Measurements from ENCODE around the gene ZNF670. TPM values are rescaled to one million over a fixed set of nuclear protein-coding genes. Genes with fewer than 3 reads are reported as not detected.
"Not testable (repeated sequence)": the region's sequence is repeated elsewhere in the genome, so short reads cannot be mapped to it uniquely, and the experiment has no call there.

The ZNF670 gene
- total RNA-seq, 1 donor from 2014 or later = 2.7 TPM

DNA sequence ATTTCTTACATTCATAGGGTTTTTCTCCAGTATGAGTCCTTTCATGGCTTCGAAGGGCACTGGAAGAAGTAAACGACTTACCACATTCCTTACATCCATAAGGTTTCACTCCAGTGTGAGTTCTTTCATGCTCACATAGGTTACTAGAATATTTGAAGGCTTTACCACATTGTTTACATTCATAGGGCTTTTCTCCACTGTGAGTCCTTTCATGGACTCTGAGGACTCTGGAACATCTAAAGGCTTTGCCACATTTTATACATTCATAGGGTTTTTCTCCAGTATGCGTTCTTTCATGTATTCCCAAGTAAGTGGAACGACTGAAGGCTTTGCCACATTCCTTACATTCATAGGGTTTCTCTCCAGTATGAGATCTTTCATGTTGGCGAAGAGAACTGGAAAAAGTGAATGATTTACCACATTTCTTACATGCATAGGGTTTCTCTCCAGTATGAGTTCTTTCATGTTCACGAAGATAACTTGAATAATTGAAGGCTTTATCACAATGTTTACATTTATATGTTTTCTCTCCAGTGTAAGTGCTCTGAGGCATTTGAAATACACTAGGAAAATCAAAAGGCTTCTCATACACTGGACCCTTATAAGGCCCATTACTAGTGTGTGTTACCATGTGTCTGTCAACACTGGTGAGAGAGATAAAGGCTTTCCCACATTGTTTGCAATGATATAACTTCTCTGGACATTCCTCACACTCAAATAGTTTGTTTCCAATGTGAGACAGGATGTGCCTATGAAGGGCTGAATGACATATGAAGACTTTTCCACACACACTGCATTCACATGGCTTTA is 40.9 kb downstream of the ZNF670 start:
- H3K36me3 ChIP-seq = peaks cover 0 to 20% of the 10 kb centered on the region in 2 donors
- H3K9me3 ChIP-seq = peaks cover 18% of the 10 kb centered on the region
- intact Hi-C loops (cut with DNase I) = no loop called here
- no peak overlapping the region for H3K4me3 ChIP-seq
- no peak for DNase-seq (ENCODE audit: extremely low spot score in 2 of 2)
- TF ChIP-seq POLR2A (IDR thresholded peaks at IDR 0.05) = no peak
- TF ChIP-seq POLR2AphosphoS5 (IDR thresholded peaks at IDR 0.05; ENCODE audit: insufficient read depth in 1 of 2, low read depth in 1 of 2) = no peak
- TF ChIP-seq, protein P1, sequence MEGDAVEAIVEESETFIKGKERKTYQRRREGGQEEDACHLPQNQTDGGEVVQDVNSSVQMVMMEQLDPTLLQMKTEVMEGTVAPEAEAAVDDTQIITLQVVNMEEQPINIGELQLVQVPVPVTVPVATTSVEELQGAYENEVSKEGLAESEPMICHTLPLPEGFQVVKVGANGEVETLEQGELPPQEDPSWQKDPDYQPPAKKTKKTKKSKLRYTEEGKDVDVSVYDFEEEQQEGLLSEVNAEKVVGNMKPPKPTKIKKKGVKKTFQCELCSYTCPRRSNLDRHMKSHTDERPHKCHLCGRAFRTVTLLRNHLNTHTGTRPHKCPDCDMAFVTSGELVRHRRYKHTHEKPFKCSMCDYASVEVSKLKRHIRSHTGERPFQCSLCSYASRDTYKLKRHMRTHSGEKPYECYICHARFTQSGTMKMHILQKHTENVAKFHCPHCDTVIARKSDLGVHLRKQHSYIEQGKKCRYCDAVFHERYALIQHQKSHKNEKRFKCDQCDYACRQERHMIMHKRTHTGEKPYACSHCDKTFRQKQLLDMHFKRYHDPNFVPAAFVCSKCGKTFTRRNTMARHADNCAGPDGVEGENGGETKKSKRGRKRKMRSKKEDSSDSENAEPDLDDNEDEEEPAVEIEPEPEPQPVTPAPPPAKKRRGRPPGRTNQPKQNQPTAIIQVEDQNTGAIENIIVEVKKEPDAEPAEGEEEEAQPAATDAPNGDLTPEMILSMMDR (IDR thresholded peaks at IDR 0.05) = no peak
- no peaks in the 10 kb centered on the region for H3K4me1 ChIP-seq
- no peak overlapping the region for H3K27ac ChIP-seq
- no peaks in the 10 kb centered on the region for H3K27me3 ChIP-seq

DNA sequence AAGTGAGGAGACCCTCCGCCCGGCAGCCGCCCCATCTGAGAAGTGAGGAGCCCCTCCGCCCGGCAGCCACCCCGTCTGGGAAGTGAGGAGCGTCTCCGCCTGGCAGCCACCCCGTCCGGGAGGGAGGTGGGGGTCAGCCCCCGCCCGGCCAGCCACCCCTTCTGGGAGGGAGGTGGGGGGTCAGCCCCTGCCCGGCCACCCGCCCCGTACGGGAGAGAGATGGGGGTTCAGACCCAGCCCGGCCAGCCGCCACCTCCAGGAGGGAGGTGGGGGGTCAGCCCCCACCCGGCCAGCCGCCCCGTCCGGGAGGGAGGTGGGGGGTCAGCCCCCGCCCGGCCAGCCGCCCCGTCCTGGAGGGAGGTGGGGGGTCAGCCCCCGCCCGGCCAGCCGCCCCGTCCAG is 46.3 kb downstream of the ZNF670 start:
- H3K27me3 ChIP-seq; H3K4me3 ChIP-seq; H3K36me3 ChIP-seq; DNase-seq (ENCODE audit: extremely low spot score in 2 of 2); H3K27ac ChIP-seq; intact Hi-C loops (cut with DNase I); H3K4me1 ChIP-seq: not testable (repeated sequence)
- peaks cover 14% of the 10 kb centered on the region for H3K9me3 ChIP-seq

Other genes with a start within 250 kb of the ZNF670 start
- gene AHCTF1, start 146.9 kb downstream of the ZNF670 start, total RNA-seq = 41.0 TPM
- gene ZNF695, start 70.8 kb downstream of the ZNF670 start, total RNA-seq = 0.49 TPM
- 5.4 TPM for gene ZNF669, start 25.5 kb upstream of the ZNF670 start, total RNA-seq
- 39.3 TPM for gene ZNF124, start 93.2 kb upstream of the ZNF670 start, total RNA-seq
- gene VN1R5, start 177.3 kb upstream of the ZNF670 start, total RNA-seq = not detected

Measured in vagina (tissue), 2 donors.